Subcutaneous adipose tissue (tissue), 4 donors: ENCODE data around the gene ZNF2. TPM values are rescaled to one million over a fixed set of nuclear protein-coding genes. Genes with fewer than 3 reads are reported as not detected.

ENCODE experiments used
- CTCF ChIP-seq: fragments of 450-650 bp; IDR thresholded peaks from one replicate; pipeline ENCODE4 v1.5.1; 2016; ENCODE audit warnings: low read depth, mild to moderate bottlenecking, control low read depth, antibody characterized with exemption, moderate library complexity
- total RNA-seq, 4 donors: library from RNA; depleted of rRNA; stranded (reverse); fragments of >200 nt; gene quantifications; one replicate each; pipeline ENCODE4 v1.1.0, GENCODE V29; 2016

The ZNF2 gene
- 1 to 10 TPM; 2.1 to 6.6 (median 3.9) TPM for total RNA-seq

- TF ChIP-seq CTCF: no peak
Measured at GRCh38 chr2:95165371-95166064, at the start of gene ZNF2. Gene ZNF2 (plus strand): TSS chr2:95165809. CDS start chr2:95176227, 10,418 bp downstream.

GRCh38 chr2:95121093-95121406, 44.6 kb upstream of the ZNF2 start:
- no peak for TF ChIP-seq CTCF

GRCh38 chr2:95121407-95122196, 44.0 kb upstream of the ZNF2 start, which contains the start of gene MRPS5:
Gene MRPS5 (minus strand): TSS chr2:95121808. CDS start chr2:95121791, 17 bp downstream.
- TF ChIP-seq CTCF: no peak

- TF ChIP-seq CTCF: no peak
Measured at GRCh38 chr2:95122197-95122551, 43.4 kb upstream of the ZNF2 start.

- TF ChIP-seq CTCF: no peak
Measured at GRCh38 chr2:95138702-95139101, 26.9 kb upstream of the ZNF2 start.

GRCh38 chr2:95143838-95144237, 21.8 kb upstream of the ZNF2 start:
- no peak for TF ChIP-seq CTCF

- no peak for TF ChIP-seq CTCF
Measured at GRCh38 chr2:95149397-95149984, 16.1 kb upstream of the ZNF2 start.
